ENCODE measurements around the gene SEMA6A.

The SEMA6A gene

GRCh38 chr5:116428413-116428812 lies 146.2 kb downstream of the SEMA6A start:
- no peak for DNase-seq

- no peak for DNase-seq
Observed at GRCh38 chr5:116424951-116425350, 149.7 kb downstream of the SEMA6A start.

GRCh38 chr5:116424258-116424615 lies 150.4 kb downstream of the SEMA6A start:
- no peak for DNase-seq

GRCh38 chr5:116423587-116424257 lies 150.9 kb downstream of the SEMA6A start:
- no peak for DNase-seq

- no peak for DNase-seq
Observed at GRCh38 chr5:116423141-116423540, 151.5 kb downstream of the SEMA6A start.

- no peak for DNase-seq
Observed at GRCh38 chr5:116421080-116421629, 153.5 kb downstream of the SEMA6A start.

GRCh38 chr5:116420540-116420939 lies 154.1 kb downstream of the SEMA6A start:
- no peak for DNase-seq

- no peak for DNase-seq
Observed at GRCh38 chr5:116419258-116419657, 155.4 kb downstream of the SEMA6A start.

GRCh38 chr5:116418774-116419173 lies 155.8 kb downstream of the SEMA6A start:
- no peak for DNase-seq

- DNase-seq, result no peak
Observed at GRCh38 chr5:116418016-116418415, 156.6 kb downstream of the SEMA6A start.

- no peak for DNase-seq
Observed at GRCh38 chr5:116415989-116416388, 158.6 kb downstream of the SEMA6A start.

GRCh38 chr5:116415182-116415581 lies 159.4 kb downstream of the SEMA6A start:
- DNase-seq, result no peak

GRCh38 chr5:116411101-116411571 lies 163.5 kb downstream of the SEMA6A start:
- peak; percentile 52 for DNase-seq

- DNase-seq, result no peak
Observed at GRCh38 chr5:116410336-116410890, 164.2 kb downstream of the SEMA6A start.

- no peak for DNase-seq
Observed at GRCh38 chr5:116409591-116410296, 164.9 kb downstream of the SEMA6A start.

- DNase-seq, result no peak
Observed at GRCh38 chr5:116406306-116407041, 168.1 kb downstream of the SEMA6A start.

GRCh38 chr5:116404792-116405191 lies 169.8 kb downstream of the SEMA6A start:
- no peak for DNase-seq

- peak; percentile 39 for DNase-seq
Observed at GRCh38 chr5:116404016-116404415, 170.6 kb downstream of the SEMA6A start.

- DNase-seq, result no peak
Observed at GRCh38 chr5:116402235-116402634, 172.4 kb downstream of the SEMA6A start.

- no peak for DNase-seq
Observed at GRCh38 chr5:116401576-116401975, 173.0 kb downstream of the SEMA6A start.

- DNase-seq, result no peak
Observed at GRCh38 chr5:116396476-116397099, 178.0 kb downstream of the SEMA6A start.

- no peak for DNase-seq
Observed at GRCh38 chr5:116395631-116396203, 178.9 kb downstream of the SEMA6A start.
